HL-60 (cell line): ENCODE measurements around the gene RAB27A.

Experiments used
- POLR2AphosphoS5 ChIP-seq: IDR thresholded peaks from 2 replicates; pipeline ENCODE4 v1.6.1; 2012; ENCODE audit warnings: low read depth
- SPI1 ChIP-seq: IDR thresholded peaks from 2 replicates; pipeline ENCODE4 v1.6.1; 2012; ENCODE audit warnings: low read depth, mild to moderate bottlenecking, borderline replicate concordance
- TF ChIP-seq, protein P1 (sequence below): IDR thresholded peaks from one replicate; pipeline ENCODE4 v1.5.1; 2011; ENCODE audit warnings: low read length, control low read depth, inconsistent platforms; ENCODE audit not compliant: insufficient read depth
- TF ChIP-seq, protein P2 (sequence below): IDR thresholded peaks from 2 replicates; pipeline ENCODE4 v1.6.1; 2012; ENCODE audit warnings: low read depth; ENCODE audit not compliant: insufficient replicate concordance

DNA sequence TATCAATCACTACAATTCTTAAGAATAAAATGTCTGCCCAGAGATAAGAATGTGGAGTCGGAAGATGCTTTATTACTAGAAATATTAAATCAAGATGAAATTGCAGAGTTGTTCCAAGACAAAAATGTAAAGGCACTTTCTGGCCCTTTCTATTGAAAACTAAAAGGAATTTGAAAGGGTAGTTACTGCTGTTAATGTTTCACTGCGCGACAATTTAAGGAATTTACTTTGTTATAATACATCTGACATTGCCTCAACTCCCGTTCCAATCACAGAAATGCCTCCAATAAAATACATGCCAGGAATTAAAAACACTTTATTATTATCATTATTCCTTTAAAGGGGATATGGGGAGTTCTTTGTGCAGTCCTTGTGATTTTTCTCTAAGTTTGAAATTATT, 119.3 kb downstream of the RAB27A start:
- TF ChIP-seq, protein P1, sequence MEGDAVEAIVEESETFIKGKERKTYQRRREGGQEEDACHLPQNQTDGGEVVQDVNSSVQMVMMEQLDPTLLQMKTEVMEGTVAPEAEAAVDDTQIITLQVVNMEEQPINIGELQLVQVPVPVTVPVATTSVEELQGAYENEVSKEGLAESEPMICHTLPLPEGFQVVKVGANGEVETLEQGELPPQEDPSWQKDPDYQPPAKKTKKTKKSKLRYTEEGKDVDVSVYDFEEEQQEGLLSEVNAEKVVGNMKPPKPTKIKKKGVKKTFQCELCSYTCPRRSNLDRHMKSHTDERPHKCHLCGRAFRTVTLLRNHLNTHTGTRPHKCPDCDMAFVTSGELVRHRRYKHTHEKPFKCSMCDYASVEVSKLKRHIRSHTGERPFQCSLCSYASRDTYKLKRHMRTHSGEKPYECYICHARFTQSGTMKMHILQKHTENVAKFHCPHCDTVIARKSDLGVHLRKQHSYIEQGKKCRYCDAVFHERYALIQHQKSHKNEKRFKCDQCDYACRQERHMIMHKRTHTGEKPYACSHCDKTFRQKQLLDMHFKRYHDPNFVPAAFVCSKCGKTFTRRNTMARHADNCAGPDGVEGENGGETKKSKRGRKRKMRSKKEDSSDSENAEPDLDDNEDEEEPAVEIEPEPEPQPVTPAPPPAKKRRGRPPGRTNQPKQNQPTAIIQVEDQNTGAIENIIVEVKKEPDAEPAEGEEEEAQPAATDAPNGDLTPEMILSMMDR = no peak
- TF ChIP-seq, protein P2, sequence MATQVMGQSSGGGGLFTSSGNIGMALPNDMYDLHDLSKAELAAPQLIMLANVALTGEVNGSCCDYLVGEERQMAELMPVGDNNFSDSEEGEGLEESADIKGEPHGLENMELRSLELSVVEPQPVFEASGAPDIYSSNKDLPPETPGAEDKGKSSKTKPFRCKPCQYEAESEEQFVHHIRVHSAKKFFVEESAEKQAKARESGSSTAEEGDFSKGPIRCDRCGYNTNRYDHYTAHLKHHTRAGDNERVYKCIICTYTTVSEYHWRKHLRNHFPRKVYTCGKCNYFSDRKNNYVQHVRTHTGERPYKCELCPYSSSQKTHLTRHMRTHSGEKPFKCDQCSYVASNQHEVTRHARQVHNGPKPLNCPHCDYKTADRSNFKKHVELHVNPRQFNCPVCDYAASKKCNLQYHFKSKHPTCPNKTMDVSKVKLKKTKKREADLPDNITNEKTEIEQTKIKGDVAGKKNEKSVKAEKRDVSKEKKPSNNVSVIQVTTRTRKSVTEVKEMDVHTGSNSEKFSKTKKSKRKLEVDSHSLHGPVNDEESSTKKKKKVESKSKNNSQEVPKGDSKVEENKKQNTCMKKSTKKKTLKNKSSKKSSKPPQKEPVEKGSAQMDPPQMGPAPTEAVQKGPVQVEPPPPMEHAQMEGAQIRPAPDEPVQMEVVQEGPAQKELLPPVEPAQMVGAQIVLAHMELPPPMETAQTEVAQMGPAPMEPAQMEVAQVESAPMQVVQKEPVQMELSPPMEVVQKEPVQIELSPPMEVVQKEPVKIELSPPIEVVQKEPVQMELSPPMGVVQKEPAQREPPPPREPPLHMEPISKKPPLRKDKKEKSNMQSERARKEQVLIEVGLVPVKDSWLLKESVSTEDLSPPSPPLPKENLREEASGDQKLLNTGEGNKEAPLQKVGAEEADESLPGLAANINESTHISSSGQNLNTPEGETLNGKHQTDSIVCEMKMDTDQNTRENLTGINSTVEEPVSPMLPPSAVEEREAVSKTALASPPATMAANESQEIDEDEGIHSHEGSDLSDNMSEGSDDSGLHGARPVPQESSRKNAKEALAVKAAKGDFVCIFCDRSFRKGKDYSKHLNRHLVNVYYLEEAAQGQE = no peak
- TF ChIP-seq POLR2AphosphoS5 (no peak), SPI1 (no peak)
